Esophagus squamous epithelium (tissue), 5 donors: ENCODE results near the gene PFDN4. TPM values are rescaled to one million over a fixed set of nuclear protein-coding genes. Genes with fewer than 3 reads are reported as not detected.
"Not testable (repeated sequence)": the region's sequence is repeated elsewhere in the genome, so short reads cannot be mapped to it uniquely, and the experiment has no call there.

ENCODE experiments used
- DNase-seq: peaks from one replicate; lab custom pipeline; 2025; lab: John Stamatoyannopoulos, UW
- H3K27ac ChIP-seq, 4 donors: fragments of 200-600 bp; sonication (generic); one replicate each; pipeline ENCODE4 v1.5.1; 2016 to 2019; ENCODE audit warnings: mild to moderate bottlenecking in 1 of 4
- H3K27me3 ChIP-seq, 4 donors: fragments of 200-600 bp; sonication (generic); 1 replicate in 3 of 4; 2 replicates in 1 of 4; pipeline versions ENCODE4 v1.5.1 to v1.6.0; 2017 to 2021; ENCODE audit warnings: antibody characterized with exemption in 1 of 4
- H3K36me3 ChIP-seq, 3 donors: fragments of 200-600 bp; sonication (generic); one replicate each; pipeline ENCODE4 v1.5.1; 2016 to 2019
- H3K4me1 ChIP-seq, 3 donors: fragments of 200-600 bp; sonication (generic); one replicate each; pipeline ENCODE4 v1.5.1; 2017 to 2019
- H3K4me3 ChIP-seq, 4 donors: fragments of 200-600 bp; sonication (generic); 1 replicate in 3 of 4; 2 replicates in 1 of 4; pipeline ENCODE4 v1.5.1; 2016 to 2019; ENCODE audit warnings: mild to moderate bottlenecking in 2 of 4, moderate library complexity in 1 of 4
- H3K9me3 ChIP-seq, 3 donors: fragments of 200-600 bp; sonication (generic); one replicate each; pipeline ENCODE4 v1.5.1; 2016 to 2019
- CTCF ChIP-seq, 6 experiments: fragments of 450-650 bp in 4 of 6; fragments of 200-600 bp in 2 of 6; sonication (generic) in 2 of 6; IDR thresholded peaks; one replicate each; pipeline ENCODE4 v1.5.1; 2016 to 2019; ENCODE audit warnings: antibody characterized with exemption in 6 of 6, mild to moderate bottlenecking in 4 of 6, moderate library complexity in 4 of 6
- POLR2A ChIP-seq, 4 donors: fragments of 450-650 bp; IDR thresholded peaks; one replicate each; pipeline ENCODE4 v1.6.1; 2017; ENCODE audit warnings: antibody characterized with exemption in 4 of 4, mild to moderate bottlenecking in 4 of 4, moderate library complexity in 3 of 4
- WGBS, 2 donors: methylation state at CpG; one replicate each; pipeline ENCODE4 v1.1.5; 2018; 5-methylcytosine and 5-hydroxymethylcytosine counted together
- intact Hi-C: fragments of 100-400 bp; cut with DNase I; formaldehyde crosslinking; loops from one replicate; pipeline ENCODE4 v1.15.0; 2022
- total RNA-seq, 4 donors: library from RNA; depleted of rRNA; stranded (reverse); fragments of >200 nt; gene quantifications; one replicate each; pipeline ENCODE4 v1.1.0, GENCODE V29; 2016
- donor health status: DM: yes; HTN: yes; CAD: no.

The PFDN4 gene
- total RNA-seq, 4 donors from 2014 or later = 39.0 to 68.9 (median 46.4) TPM

GRCh38 chr20:54257071-54257816 is 49.4 kb downstream of the PFDN4 start:
- WGBS, 2 donors = 37 to 56% methylated on average over 4 of the region's 4 CpGs
- DNase-seq = no peak
- H3K27me3 ChIP-seq = no peaks in the 10 kb centered on the region

GRCh38 chr20:54260116-54260515 is 52.2 kb downstream of the PFDN4 start:
- H3K36me3 ChIP-seq = no peaks in the 10 kb centered on the region
- no peaks in the 10 kb centered on the region for H3K27me3 ChIP-seq
- intact Hi-C loops = no loop called here
- no peak for DNase-seq
- no peaks in the 10 kb centered on the region for H3K9me3 ChIP-seq
- peaks cover 0 to 9% (median 0%) of the 10 kb centered on the region in 3 donors for H3K4me1 ChIP-seq
- TF ChIP-seq CTCF (IDR thresholded peaks at IDR 0.05) = no peak
- no peak for TF ChIP-seq POLR2A (IDR thresholded peaks at IDR 0.05)
- H3K27ac ChIP-seq = no peak overlapping the region
- H3K4me3 ChIP-seq = no peak overlapping the region

More at GRCh38 chr20:54257071-54257816, 49.4 kb downstream of the PFDN4 start:
- Histone ChIP-seq H3K36me3 (no peaks in the 10 kb centered on the region), H3K4me1 (no peaks in the 10 kb centered on the region), H3K9me3 (no peaks in the 10 kb centered on the region), H3K4me3 (no peak overlapping the region), H3K27ac (no peak overlapping the region)
- TF ChIP-seq CTCF (IDR thresholded peaks at IDR 0.05) (no peak), POLR2A (IDR thresholded peaks at IDR 0.05) (no peak)
- intact Hi-C loops = no loop called here

DNA sequence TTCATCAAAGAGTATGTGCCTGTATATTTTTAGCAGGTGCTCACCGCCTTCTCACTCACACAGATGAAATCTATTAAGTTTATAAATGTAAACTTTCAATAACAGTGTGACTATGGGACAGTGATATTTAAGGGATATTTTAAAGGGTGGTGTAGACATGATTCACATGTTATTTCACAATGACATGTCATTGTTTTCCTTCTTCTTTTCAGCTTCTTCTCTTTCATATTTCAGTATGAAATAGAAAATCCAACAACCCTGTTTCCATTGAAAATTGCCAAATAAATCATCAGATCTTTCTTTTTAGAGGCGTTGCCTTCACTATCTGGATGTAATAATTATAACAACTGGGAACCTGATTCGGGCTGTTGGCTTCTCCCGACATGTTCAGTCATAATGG is 54.8 kb downstream of the PFDN4 start:
- peaks cover 0 to 18% (median 0%) of the 10 kb centered on the region in 3 donors for H3K4me1 ChIP-seq
- no peak overlapping the region for H3K4me3 ChIP-seq
- 55 to 70% methylated on average over 4 of the region's 4 CpGs for WGBS, 2 donors
- no peak overlapping the region for H3K27ac ChIP-seq
- no peak for DNase-seq
- intact Hi-C loops = no loop called here
- TF ChIP-seq POLR2A (IDR thresholded peaks at IDR 0.05) (no peak), CTCF (IDR thresholded peaks at IDR 0.05) (no peak)
- H3K27me3 ChIP-seq = no peaks in the 10 kb centered on the region
- H3K9me3 ChIP-seq = no peaks in the 10 kb centered on the region
- H3K36me3 ChIP-seq = no peaks in the 10 kb centered on the region

DNA sequence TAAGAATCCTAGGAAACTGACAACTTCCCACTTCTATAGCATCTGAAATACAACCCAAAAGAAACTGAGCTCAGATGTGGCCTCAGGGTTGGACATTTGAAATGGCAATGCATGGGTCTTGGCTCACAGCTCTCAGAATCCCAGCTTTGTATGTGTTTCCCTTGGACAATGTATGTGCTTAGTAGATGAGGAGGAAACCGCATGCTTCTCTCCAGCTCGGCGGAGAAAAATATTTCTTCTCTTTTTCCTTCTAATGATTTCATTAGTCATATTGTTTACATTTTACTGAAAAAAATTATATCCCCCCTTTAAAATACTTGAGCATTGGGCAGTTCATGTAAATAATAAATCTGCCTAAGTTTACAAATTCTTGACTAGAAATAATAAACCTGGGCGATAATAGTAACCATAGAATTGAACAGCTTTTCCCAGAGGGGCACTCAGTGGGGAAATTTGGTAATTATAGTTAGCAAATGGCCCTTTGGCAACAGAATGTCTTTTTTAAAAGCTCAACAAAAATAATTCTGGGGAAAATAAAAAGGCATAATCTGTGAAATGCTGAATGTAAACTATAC is 55.3 kb downstream of the PFDN4 start:
- no peak for DNase-seq
- Histone ChIP-seq H3K9me3 (no peaks in the 10 kb centered on the region), H3K4me1 (peaks cover 0 to 24% (median 0%) of the 10 kb centered on the region in 3 donors), H3K27me3 (no peaks in the 10 kb centered on the region), H3K4me3 (no peak overlapping the region), H3K36me3 (no peaks in the 10 kb centered on the region), H3K27ac (no peak overlapping the region)
- TF ChIP-seq CTCF (IDR thresholded peaks at IDR 0.05) (no peak), POLR2A (IDR thresholded peaks at IDR 0.05) (no peak)
- WGBS, 2 donors = 54 to 72% methylated on average over 4 of the region's 4 CpGs
- intact Hi-C loops = no loop called here

DNA sequence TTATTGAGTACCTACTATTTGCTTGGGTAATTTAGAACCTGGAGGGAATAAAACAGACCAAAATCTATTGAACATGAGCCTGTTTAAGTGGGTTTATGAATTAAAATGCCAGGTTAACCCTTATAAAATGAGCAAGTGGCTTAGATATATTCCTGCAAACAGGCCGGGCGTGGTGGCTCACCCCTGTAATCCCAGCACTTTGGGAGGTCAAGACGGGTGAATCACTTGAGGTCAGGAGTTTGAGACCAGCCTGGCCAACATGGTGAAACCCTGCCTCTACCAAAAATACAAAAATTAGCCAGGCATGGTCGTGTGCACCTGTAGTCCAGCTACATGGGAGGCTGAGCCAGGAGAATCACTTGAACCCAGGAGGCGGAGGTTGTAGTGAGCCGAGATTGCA is 57.9 kb downstream of the PFDN4 start:
- intact Hi-C loops, H3K9me3 ChIP-seq, H3K27ac ChIP-seq, H3K36me3 ChIP-seq, H3K27me3 ChIP-seq, H3K4me3 ChIP-seq, DNase-seq: not testable (repeated sequence)
- WGBS, 2 donors = 71 to 78% methylated on average over 6 of the region's 6 CpGs
- H3K4me1 ChIP-seq = peaks cover 0 to 24% (median 0%) of the 10 kb centered on the region in 3 donors
